HEK293T (cell line): ENCODE data around the gene FYB1.

Experiments used
- CTCF ChIA-PET: fragments of 350-600 bp; formaldehyde crosslinking; extraction: SDS; loops from one replicate; lab custom pipeline; 2021; ENCODE audit warnings: antibody characterized with exemption, inconsistent platforms; lab: Yijun Ruan, JAX
- POLR2A ChIA-PET: fragments of 350-600 bp; formaldehyde crosslinking; extraction: SDS; loops from one replicate; lab custom pipeline; 2020; ENCODE audit warnings: antibody characterized with exemption, inconsistent platforms; lab: Yijun Ruan, JAX
- DNase-seq: peaks from one replicate; pipeline ENCODE4 v3.0.0; 2012; ENCODE audit warnings: mixed read lengths; ENCODE audit errors: extremely low spot score
- ARNT ChIP-seq: fragments of 450-650 bp; IDR thresholded peaks from 2 replicates; pipeline ENCODE4 v1.6.1; 2017; ENCODE audit warnings: mild to moderate bottlenecking
- BHLHE40 ChIP-seq: fragments of 450-650 bp; IDR thresholded peaks from 2 replicates; pipeline ENCODE4 v1.6.1; 2016; ENCODE audit warnings: mild to moderate bottlenecking, moderate library complexity, borderline replicate concordance
- CTBP1 ChIP-seq: fragments of 450-650 bp; IDR thresholded peaks from 2 replicates; pipeline ENCODE4 v1.6.1; 2016; ENCODE audit warnings: borderline replicate concordance
- ELF4 ChIP-seq: fragments of 450-650 bp; IDR thresholded peaks from 2 replicates; pipeline ENCODE4 v1.6.1; 2017; ENCODE audit warnings: antibody characterized with exemption
- FOXA1 ChIP-seq: fragments of 450-650 bp; IDR thresholded peaks from 2 replicates; pipeline ENCODE4 v1.6.1; 2016; ENCODE audit warnings: mild to moderate bottlenecking
- FOXK2 ChIP-seq: fragments of 450-650 bp; IDR thresholded peaks from 2 replicates; pipeline ENCODE4 v1.6.1; 2016; ENCODE audit warnings: mild to moderate bottlenecking
- FOXM1 ChIP-seq: fragments of 450-650 bp; IDR thresholded peaks from 2 replicates; pipeline ENCODE4 v1.6.1; 2017; ENCODE audit warnings: mild to moderate bottlenecking, borderline replicate concordance
- HDGF ChIP-seq: fragments of 450-650 bp; IDR thresholded peaks from 2 replicates; pipeline ENCODE4 v1.6.1; 2017; ENCODE audit warnings: antibody characterized with exemption, borderline replicate concordance
- L3MBTL2 ChIP-seq: fragments of 450-650 bp; conservative IDR thresholded peaks from 2 replicates; pipeline ENCODE4 v1.6.1; 2016; ENCODE audit warnings: mild to moderate bottlenecking
- LEF1 ChIP-seq: fragments of 450-650 bp; IDR thresholded peaks from 2 replicates; pipeline ENCODE4 v1.6.1; 2017; ENCODE audit warnings: mild to moderate bottlenecking, borderline replicate concordance
- NFRKB ChIP-seq: fragments of 450-650 bp; IDR thresholded peaks from 2 replicates; pipeline ENCODE4 v1.6.1; 2016; ENCODE audit warnings: mild to moderate bottlenecking, moderate library complexity
- SP1 ChIP-seq: fragments of 450-650 bp; IDR thresholded peaks from 2 replicates; pipeline ENCODE4 v1.6.1; 2017
- SUZ12 ChIP-seq: fragments of 450-650 bp; IDR thresholded peaks from 2 replicates; pipeline ENCODE4 v1.6.1; 2016; ENCODE audit warnings: mild to moderate bottlenecking
- TARDBP ChIP-seq: fragments of 450-650 bp; IDR thresholded peaks from 2 replicates; pipeline ENCODE4 v1.6.1; 2016
- ZNF384 ChIP-seq: fragments of 450-650 bp; IDR thresholded peaks from 2 replicates; pipeline ENCODE4 v1.6.1; 2016
- TF ChIP-seq, protein P1 (sequence below): fragments of 450-650 bp; IDR thresholded peaks from 2 replicates; pipeline ENCODE4 v1.6.1; 2016

The FYB1 gene, protein sequence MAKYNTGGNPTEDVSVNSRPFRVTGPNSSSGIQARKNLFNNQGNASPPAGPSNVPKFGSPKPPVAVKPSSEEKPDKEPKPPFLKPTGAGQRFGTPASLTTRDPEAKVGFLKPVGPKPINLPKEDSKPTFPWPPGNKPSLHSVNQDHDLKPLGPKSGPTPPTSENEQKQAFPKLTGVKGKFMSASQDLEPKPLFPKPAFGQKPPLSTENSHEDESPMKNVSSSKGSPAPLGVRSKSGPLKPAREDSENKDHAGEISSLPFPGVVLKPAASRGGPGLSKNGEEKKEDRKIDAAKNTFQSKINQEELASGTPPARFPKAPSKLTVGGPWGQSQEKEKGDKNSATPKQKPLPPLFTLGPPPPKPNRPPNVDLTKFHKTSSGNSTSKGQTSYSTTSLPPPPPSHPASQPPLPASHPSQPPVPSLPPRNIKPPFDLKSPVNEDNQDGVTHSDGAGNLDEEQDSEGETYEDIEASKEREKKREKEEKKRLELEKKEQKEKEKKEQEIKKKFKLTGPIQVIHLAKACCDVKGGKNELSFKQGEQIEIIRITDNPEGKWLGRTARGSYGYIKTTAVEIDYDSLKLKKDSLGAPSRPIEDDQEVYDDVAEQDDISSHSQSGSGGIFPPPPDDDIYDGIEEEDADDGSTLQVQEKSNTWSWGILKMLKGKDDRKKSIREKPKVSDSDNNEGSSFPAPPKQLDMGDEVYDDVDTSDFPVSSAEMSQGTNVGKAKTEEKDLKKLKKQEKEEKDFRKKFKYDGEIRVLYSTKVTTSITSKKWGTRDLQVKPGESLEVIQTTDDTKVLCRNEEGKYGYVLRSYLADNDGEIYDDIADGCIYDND

DNA sequence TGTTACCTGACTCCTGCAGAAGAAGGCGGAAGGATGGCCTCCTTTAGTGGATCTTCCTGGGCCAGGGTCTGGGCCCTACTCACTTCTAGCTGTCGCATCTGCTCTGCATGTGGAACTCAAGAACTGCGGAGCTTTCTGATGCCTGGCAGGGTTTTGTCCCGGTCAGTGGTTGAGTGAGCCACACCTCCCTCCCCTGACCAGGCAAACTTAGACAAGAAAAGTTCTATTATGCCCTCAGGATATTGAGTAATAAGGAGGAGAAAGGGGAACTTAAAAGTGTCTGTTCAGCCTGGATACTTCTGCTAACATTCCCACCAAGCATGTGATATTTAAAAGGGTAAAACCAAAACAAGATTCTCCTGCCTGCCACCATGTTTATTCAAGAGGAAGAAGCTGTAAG is at the start of gene FYB1:
Gene FYB1 (minus strand): TSS at position 127 of the 400 bp plus-strand sequence. CDS start 16,603 bp downstream, outside the sequence.
- no peak for DNase-seq
- CTCF ChIA-PET = interaction anchor here (0.7 kb wide), 1 partner anchor 253 kb away, joined by 4 read pairs; no protein-coding TSS in a partner anchor

DNA sequence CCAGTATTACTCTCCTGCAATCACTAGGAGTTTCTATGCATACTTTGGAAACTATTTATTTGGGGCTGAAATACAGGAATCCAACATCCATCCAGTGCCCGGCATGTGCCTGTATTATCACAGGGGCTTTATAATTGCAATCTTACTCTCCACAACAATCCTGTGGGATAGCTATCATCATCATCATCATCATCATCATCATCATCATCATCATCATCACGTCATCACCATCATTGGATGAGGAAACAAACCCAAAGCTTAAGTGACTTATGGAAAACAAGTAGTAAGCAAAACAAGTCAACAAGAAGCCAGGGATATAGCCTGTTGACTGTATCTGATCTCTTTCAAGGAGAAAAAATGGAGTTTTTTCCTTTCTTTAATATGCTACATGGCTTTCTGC is 47.8 kb upstream of the FYB1 start:
- ChIA-PET CTCF (no interaction called here), POLR2A (no interaction called here)
- TF ChIP-seq CTBP1 (no peak), L3MBTL2 (no peak), ELF4 (no peak), FOXA1 (no peak), BHLHE40 (no peak), LEF1 (no peak), SP1 (no peak), ARNT (no peak), ZNF384 (no peak), HDGF (no peak), NFRKB (no peak), FOXM1 (no peak), SUZ12 (no peak), FOXK2 (no peak), TARDBP (no peak)
- TF ChIP-seq, protein P1, sequence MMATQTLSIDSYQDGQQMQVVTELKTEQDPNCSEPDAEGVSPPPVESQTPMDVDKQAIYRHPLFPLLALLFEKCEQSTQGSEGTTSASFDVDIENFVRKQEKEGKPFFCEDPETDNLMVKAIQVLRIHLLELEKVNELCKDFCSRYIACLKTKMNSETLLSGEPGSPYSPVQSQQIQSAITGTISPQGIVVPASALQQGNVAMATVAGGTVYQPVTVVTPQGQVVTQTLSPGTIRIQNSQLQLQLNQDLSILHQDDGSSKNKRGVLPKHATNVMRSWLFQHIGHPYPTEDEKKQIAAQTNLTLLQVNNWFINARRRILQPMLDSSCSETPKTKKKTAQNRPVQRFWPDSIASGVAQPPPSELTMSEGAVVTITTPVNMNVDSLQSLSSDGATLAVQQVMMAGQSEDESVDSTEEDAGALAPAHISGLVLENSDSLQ = no peak
- DNase-seq = no peak

More for the DNA sequence above, at the start of gene FYB1:
- POLR2A ChIA-PET = no interaction called here
- TF ChIP-seq L3MBTL2 = no peak
- TF ChIP-seq FOXA1 = no peak
- TF ChIP-seq TARDBP = no peak
- TF ChIP-seq FOXM1 = no peak
- TF ChIP-seq FOXK2 = no peak
- TF ChIP-seq ELF4 = no peak
- TF ChIP-seq SP1 = no peak
- no peak for TF ChIP-seq NFRKB
- no peak for TF ChIP-seq ARNT
- no peak for TF ChIP-seq LEF1
- TF ChIP-seq SUZ12 = no peak

DNA sequence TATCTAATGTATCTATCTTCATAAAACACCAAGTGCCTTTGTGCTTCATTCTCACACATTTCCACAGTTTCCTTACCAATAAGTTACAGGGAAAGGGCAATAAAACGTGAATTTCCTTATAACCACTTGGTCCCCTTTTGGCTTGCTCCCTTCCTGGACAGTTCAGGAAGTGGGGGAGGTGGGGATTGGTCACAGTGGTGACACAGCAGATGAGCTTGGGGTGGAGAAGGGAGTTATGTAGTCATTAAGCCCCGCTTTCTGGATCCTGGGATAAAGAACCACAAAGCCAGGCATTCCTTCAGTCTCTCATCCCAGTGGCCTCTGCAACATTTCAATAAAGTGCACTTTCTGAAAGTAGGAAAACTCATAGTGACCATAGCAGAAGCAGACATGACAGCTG is 47.1 kb upstream of the FYB1 start:
- DNase-seq = no peak
- ChIA-PET CTCF (no interaction called here), POLR2A (no interaction called here)
- TF ChIP-seq LEF1 (no peak), FOXA1 (no peak), FOXM1 (no peak), ZNF384 (no peak), BHLHE40 (no peak), TARDBP (no peak), FOXK2 (no peak), CTBP1 (no peak), ARNT (no peak), HDGF (no peak), SP1 (no peak)

DNA sequence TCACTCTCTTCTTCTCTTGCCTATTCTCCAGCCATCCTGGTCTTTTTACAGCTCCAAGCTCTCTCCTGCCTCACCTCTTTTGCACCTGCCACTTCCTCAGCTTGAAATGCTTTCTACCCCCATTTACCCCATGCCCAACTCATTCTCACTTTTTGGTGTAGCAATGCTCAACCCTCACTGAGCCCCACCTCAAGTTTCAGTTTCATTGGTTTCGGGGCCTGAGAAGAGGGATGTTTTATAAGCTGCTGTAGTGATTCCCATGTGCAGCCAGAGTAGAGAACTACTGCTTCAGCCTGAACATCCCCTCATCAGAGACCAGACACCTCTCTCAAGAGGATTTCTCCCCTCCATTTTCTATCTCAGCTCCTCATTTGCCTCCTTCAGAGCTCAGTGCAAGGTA is 45.2 kb upstream of the FYB1 start:
- POLR2A ChIA-PET = no interaction called here
- CTCF ChIA-PET = no interaction called here
- TF ChIP-seq FOXK2 = no peak
- no peak for TF ChIP-seq FOXA1
- TF ChIP-seq TARDBP = no peak
- TF ChIP-seq L3MBTL2 = no peak
- TF ChIP-seq LEF1 = no peak
- TF ChIP-seq CTBP1 = no peak
- no peak for TF ChIP-seq SUZ12
- TF ChIP-seq ZNF384 = no peak
- TF ChIP-seq BHLHE40 = no peak
- TF ChIP-seq, protein P1 = no peak
- no peak for TF ChIP-seq ELF4
- TF ChIP-seq FOXM1 = no peak
- no peak for TF ChIP-seq ARNT
- TF ChIP-seq SP1 = no peak
- TF ChIP-seq NFRKB = no peak
- no peak for TF ChIP-seq HDGF
- no peak for DNase-seq

DNA sequence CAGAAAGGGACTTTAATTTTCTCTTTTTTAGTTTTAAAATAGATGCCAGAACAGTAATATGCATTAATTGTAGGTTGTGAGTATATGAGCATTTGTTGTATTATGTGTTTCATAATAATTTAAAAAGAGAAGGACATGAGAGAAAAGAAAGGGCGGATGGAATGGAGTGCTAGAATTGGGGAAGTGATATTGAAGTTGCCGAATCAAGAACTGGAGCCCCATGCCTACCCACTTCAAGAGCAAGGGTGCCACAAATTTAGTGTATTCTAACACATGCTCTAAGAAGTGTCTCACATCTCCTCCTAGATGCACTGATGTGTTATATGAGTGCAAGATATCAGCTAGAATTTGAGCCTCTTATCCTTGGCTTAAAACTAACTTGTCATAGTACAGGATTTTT is 43.6 kb upstream of the FYB1 start:
- ChIA-PET CTCF (interaction anchor here (0.6 kb wide), 1 partner anchor 34 kb away, joined by 3 read pairs; no protein-coding TSS in a partner anchor), POLR2A (no interaction called here)
- no peak for TF ChIP-seq TARDBP
- TF ChIP-seq SUZ12 = no peak
- TF ChIP-seq CTBP1 = no peak
- TF ChIP-seq, protein P1 = no peak
- TF ChIP-seq ARNT = no peak
- no peak for TF ChIP-seq FOXM1
- no peak for DNase-seq
